Kidney (tissue), 14 donors: ENCODE data around the gene TRAF7. TPM values are rescaled to one million over a fixed set of nuclear protein-coding genes. Genes with fewer than 3 reads are reported as not detected.

ENCODE experiments used
- DNase-seq, 5 donors: peaks; one replicate each; pipeline ENCODE4 v3.0.0-alpha.2; 2013 to 2020
- FAIRE-seq: peaks from 2 replicates; lab custom pipeline; 2012; peaks lifted over from hg19 to GRCh38; lab: Jason Lieb, UNC
- H3K27ac ChIP-seq, 2 donors: one replicate each; pipeline ENCODE4 v1.7.0; 2013; ENCODE audit warnings: low read depth in 2 of 2, low read length in 2 of 2, inconsistent platforms in 1 of 2
- H3K27me3 ChIP-seq: one replicate; pipeline ENCODE4 v1.7.1; 2013; ENCODE audit warnings: low read length, inconsistent platforms; ENCODE audit not compliant: control insufficient read depth, insufficient read depth
- H3K36me3 ChIP-seq, 3 donors: one replicate each; pipeline versions ENCODE4 v1.7.0 to v1.7.1; 2013; ENCODE audit warnings: low read length in 3 of 3, control low read depth in 1 of 3, inconsistent platforms in 1 of 3; ENCODE audit not compliant: insufficient read depth in 3 of 3, control insufficient read depth in 2 of 3
- H3K4me1 ChIP-seq, 3 donors: one replicate each; pipeline versions ENCODE4 v1.7.0 to v1.7.1; 2013; ENCODE audit warnings: low read length in 3 of 3, inconsistent platforms in 1 of 3, low read depth in 1 of 3; ENCODE audit not compliant: control insufficient read depth in 2 of 3, insufficient read depth in 2 of 3
- H3K4me3 ChIP-seq, 3 donors: one replicate each; pipeline versions ENCODE4 v1.7.0 to v1.8.1; 2013; ENCODE audit warnings: low read length in 3 of 3, control low read depth in 1 of 3, inconsistent platforms in 1 of 3
- H3K9ac ChIP-seq, 3 donors: one replicate each; pipeline versions ENCODE4 v1.7.0 to v1.7.1; 2013; ENCODE audit warnings: low read length in 3 of 3, control low read depth in 1 of 3, inconsistent platforms in 1 of 3
- H3K9me3 ChIP-seq, 3 donors: one replicate each; pipeline versions ENCODE4 v1.7.0 to v1.7.1; 2013; ENCODE audit warnings: low read length in 3 of 3, control low read depth in 1 of 3, inconsistent platforms in 1 of 3; ENCODE audit not compliant: control insufficient read depth in 2 of 3, insufficient read depth in 1 of 3
- CTCF ChIP-seq: IDR thresholded peaks from 3 replicates; pipeline ENCODE4 v1.5.1; 2012; ENCODE audit warnings: mild to moderate bottlenecking, moderate library complexity, borderline replicate concordance; ENCODE audit not compliant: insufficient read depth; ENCODE audit errors: extremely low read depth
- intact Hi-C: fragments of 100-400 bp; cut with DNase I; formaldehyde crosslinking; loops from one replicate; pipeline ENCODE4 v1.11.1; 2022
- polyA plus RNA-seq: library from polyadenylated mRNA; stranded (reverse); fragments of 350-450 nt; fragmentation: Illumina TruSeq; extraction: RNeasy Lipid Tissue Mini Kit (QIAGEN cat#74804); gene quantifications from one replicate; pipeline ENCODE4 v1.2.3, GENCODE V29; 2014; ENCODE audit warnings: low read depth, low replicate concordance; ENCODE audit not compliant: insufficient read depth
- total RNA-seq: library from RNA; stranded (reverse); fragmentation: NEBNext Ultra II Directional; extraction: Animal tissue kit (Norgen Biotek cat#: 25700); gene quantifications from one replicate; pipeline ENCODE4 v1.2.1, GENCODE V29; 2021
- donor health status: control.
- donor health status: control.
- donor health status: control.
- donor health status: control.
- donor health status: control.
- donor health status: DM: yes; HTN: yes; CAD: no.
- donor health status: Normal renal cell carcinoma (clear cell type).

Gene TRAF7
- total and polyA plus RNA-seq, 2 donors from 2014 or later: 26.1 to 66.8 TPM

GRCh38 chr16:2181952-2182351 is 26.4 kb downstream of the TRAF7 start:
- DNase-seq (no peak), FAIRE-seq (no peak)
- Histone ChIP-seq H3K36me3 (no peaks in the 10 kb centered on the region), H3K9me3 (no peaks in the 10 kb centered on the region), H3K27me3 (no peaks in the 10 kb centered on the region), H3K27ac (no peak overlapping the region), H3K9ac (no peak overlapping the region), H3K4me1 (no peaks in the 10 kb centered on the region), H3K4me3 (no peak overlapping the region)
- intact Hi-C loops: no loop called here
- TF ChIP-seq CTCF: no peak

DNA sequence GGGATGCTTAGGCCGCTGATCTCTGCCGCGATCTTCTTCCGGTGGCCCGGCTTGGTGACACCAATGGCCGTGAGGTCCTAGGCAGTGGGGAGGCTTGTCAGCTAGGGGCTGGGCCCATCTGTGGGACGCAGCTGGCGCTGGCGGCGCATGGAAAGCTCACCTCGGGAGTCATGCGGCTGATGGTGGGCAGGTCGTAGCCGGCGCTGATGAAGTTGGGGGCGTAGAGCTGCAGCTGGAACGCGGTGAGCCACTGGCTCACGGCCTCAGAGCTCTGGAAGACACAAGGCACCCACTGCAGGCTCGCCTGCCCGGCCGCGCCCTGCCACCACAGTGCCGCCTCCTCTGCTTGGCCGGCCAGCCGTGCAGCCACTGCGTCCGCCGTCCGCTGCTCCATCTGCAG is 28.1 kb downstream of the TRAF7 start:
- DNase-seq (no peak), FAIRE-seq (no peak)
- Histone ChIP-seq H3K36me3 (no peaks in the 10 kb centered on the region), H3K27ac (no peak overlapping the region), H3K9me3 (no peaks in the 10 kb centered on the region), H3K4me3 (no peak overlapping the region), H3K9ac (no peak overlapping the region), H3K27me3 (no peaks in the 10 kb centered on the region), H3K4me1 (no peaks in the 10 kb centered on the region)
- intact Hi-C loops: no loop called here
- no peak for TF ChIP-seq CTCF

DNA sequence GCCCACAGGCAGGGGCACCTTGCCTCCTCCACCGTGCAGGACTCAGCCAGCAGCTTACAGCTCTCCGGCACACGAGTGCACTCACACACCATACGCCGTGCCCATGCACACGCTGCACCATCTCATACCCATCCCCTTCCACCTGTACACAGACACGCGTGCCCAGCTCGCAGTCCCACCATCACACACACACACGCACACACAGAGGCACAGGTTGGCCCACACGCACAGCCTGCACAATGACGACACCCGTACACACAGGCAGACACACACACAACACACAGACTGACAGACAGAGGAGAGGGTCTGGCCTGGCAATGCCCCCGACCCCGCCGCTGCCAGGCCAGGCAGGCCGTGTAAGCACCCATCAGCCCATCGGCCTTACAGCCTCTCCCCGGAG is 28.8 kb downstream of the TRAF7 start:
- no peaks in the 10 kb centered on the region for H3K9me3 ChIP-seq
- no peak overlapping the region for H3K4me3 ChIP-seq
- H3K36me3 ChIP-seq: no peaks in the 10 kb centered on the region
- intact Hi-C loops: no loop called here
- no peak overlapping the region for H3K27ac ChIP-seq
- no peak overlapping the region for H3K9ac ChIP-seq
- no peak for TF ChIP-seq CTCF
- no peak for DNase-seq
- no peaks in the 10 kb centered on the region for H3K27me3 ChIP-seq
- H3K4me1 ChIP-seq: no peaks in the 10 kb centered on the region
- FAIRE-seq: no peak

DNA sequence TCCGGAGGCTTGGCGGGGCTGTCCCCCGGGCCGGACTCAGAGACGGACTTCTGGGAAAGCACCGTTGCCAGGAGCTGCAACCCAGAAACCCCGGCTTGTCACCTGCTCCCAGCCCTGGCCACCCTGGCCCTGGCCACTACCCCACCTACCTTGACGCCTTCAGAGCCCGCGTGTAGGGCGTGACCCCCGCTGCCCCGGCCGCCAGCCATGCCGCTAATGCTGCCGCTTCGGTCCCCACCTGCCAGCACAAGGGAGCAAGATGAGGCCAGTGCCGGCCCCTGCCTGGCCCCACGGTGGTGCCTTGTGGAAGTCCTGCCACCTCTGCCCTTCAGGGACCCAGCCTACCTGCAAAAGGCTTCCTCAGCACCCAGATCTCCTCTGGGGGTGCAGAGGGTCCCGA is 29.4 kb downstream of the TRAF7 start:
- intact Hi-C loops: no loop called here
- H3K4me1 ChIP-seq: no peaks in the 10 kb centered on the region
- H3K4me3 ChIP-seq: no peak overlapping the region
- no peak overlapping the region for H3K27ac ChIP-seq
- H3K36me3 ChIP-seq: no peaks in the 10 kb centered on the region
- no peaks in the 10 kb centered on the region for H3K9me3 ChIP-seq
- no peak for TF ChIP-seq CTCF
- no peak for FAIRE-seq
- no peak for DNase-seq
- H3K9ac ChIP-seq: no peak overlapping the region
- no peaks in the 10 kb centered on the region for H3K27me3 ChIP-seq
